CD4-positive, alpha-beta memory T cell (primary cell): ENCODE results near the gene SLC46A3. TPM values are rescaled to one million over a fixed set of nuclear protein-coding genes. Genes with fewer than 3 reads are reported as not detected.
"Not testable (repeated sequence)": the region's sequence is repeated elsewhere in the genome, so short reads cannot be mapped to it uniquely, and the experiment has no call there.

Experiments
- CTCF ChIA-PET: fragments of 350-600 bp; sonication (Branson Sonifier 250); formaldehyde crosslinking; loops from one replicate; lab custom pipeline; 2021; ENCODE audit warnings: inconsistent platforms; ENCODE audit not compliant: partially characterized antibody; lab: Charles Lee
- POLR2A ChIA-PET: fragments of 350-600 bp; sonication (Branson Sonifier 250); formaldehyde crosslinking; loops from one replicate; lab custom pipeline; 2021; ENCODE audit not compliant: partially characterized antibody; lab: Charles Lee
- DNase-seq, 5 donors: peaks; one replicate each; pipeline versions ENCODE4 v3.0.0 to v3.0.0-alpha.2; 2020 to 2022; ENCODE audit warnings: mixed read lengths in 1 of 5
- H3K27ac ChIP-seq: one replicate; pipeline ENCODE4 v1.7.0; 2013; ENCODE audit warnings: low read depth, low read length
- H3K27me3 ChIP-seq: 2 replicates; pipeline ENCODE4 v1.7.0; 2013; ENCODE audit warnings: mild to moderate bottlenecking, low read length, moderate library complexity; ENCODE audit not compliant: insufficient read depth
- H3K36me3 ChIP-seq: 2 replicates; pipeline ENCODE4 v1.7.0; 2013; ENCODE audit warnings: mild to moderate bottlenecking, low read length, moderate library complexity; ENCODE audit not compliant: insufficient read depth
- H3K4me1 ChIP-seq: 2 replicates; pipeline ENCODE4 v1.7.0; 2013; ENCODE audit warnings: mild to moderate bottlenecking, low read length, moderate library complexity; ENCODE audit not compliant: insufficient read depth
- H3K4me3 ChIP-seq, 2 donors: one replicate each; pipeline ENCODE4 v1.7.0; 2013; ENCODE audit warnings: low read length in 2 of 2, mild to moderate bottlenecking in 1 of 2
- H3K9me3 ChIP-seq, 2 donors: one replicate each; pipeline ENCODE4 v1.7.0; 2013; ENCODE audit warnings: low read length in 2 of 2, control low read depth in 1 of 2; ENCODE audit not compliant: control insufficient read depth in 1 of 2
- H3K27ac Mint-ChIP-seq, 7 donors: one replicate each; pipeline ENCODE4 v1.8.0; 2020 to 2021; ENCODE audit warnings: mixed read lengths in 7 of 7, mild to moderate bottlenecking in 6 of 7, inconsistent platforms in 3 of 7, moderate library complexity in 3 of 7
- H3K27me3 Mint-ChIP-seq, 2 donors: one replicate each; pipeline ENCODE4 v1.8.0; 2020 to 2021; ENCODE audit warnings: mixed read lengths in 2 of 2
- H3K36me3 Mint-ChIP-seq, 2 donors: one replicate each; pipeline ENCODE4 v1.8.0; 2020 to 2021; ENCODE audit warnings: mixed read lengths in 2 of 2, inconsistent platforms in 1 of 2, mild to moderate bottlenecking in 1 of 2
- H3K4me1 Mint-ChIP-seq, 4 donors: one replicate each; pipeline ENCODE4 v1.8.0; 2020 to 2021; ENCODE audit warnings: mixed read lengths in 4 of 4, mild to moderate bottlenecking in 1 of 4
- H3K4me3 Mint-ChIP-seq, 8 donors: one replicate each; pipeline ENCODE4 v1.8.0; 2020 to 2021; ENCODE audit warnings: mixed read lengths in 8 of 8, mild to moderate bottlenecking in 7 of 8, moderate library complexity in 6 of 8, inconsistent platforms in 3 of 8
- H3K9me3 Mint-ChIP-seq, 8 donors: one replicate each; pipeline ENCODE4 v1.8.0; 2020 to 2021; ENCODE audit warnings: mixed read lengths in 8 of 8, mild to moderate bottlenecking in 5 of 8, inconsistent platforms in 3 of 8, moderate library complexity in 1 of 8
- intact Hi-C: fragments of 100-400 bp; cut with micrococcal nuclease; formaldehyde crosslinking; loops from one replicate; pipeline ENCODE4 v1.15.1; 2023
- polyA plus RNA-seq, 2 donors: library from polyadenylated mRNA; unstranded; fragments of 300-500 nt; fragmentation: Illumina TruSeq; gene quantifications; one replicate each; pipeline ENCODE4 v1.2.3, GENCODE V29; 2021
- total RNA-seq, 2 experiments: library from RNA; stranded (reverse); gene quantifications; one replicate each; pipeline ENCODE4 v1.2.3, GENCODE V29; 2021

SLC46A3 gene
- total and polyA plus RNA-seq, 4 experiments from 2014 or later: 18.7 to 42.1 (median 22.4) TPM

GRCh38 chr13:28744091-28744536 is 25.3 kb upstream of the SLC46A3 start:
- H3K9me3 Mint-ChIP-seq: peaks cover 0 to 2% (median 0%) of the 10 kb centered on the region in 8 donors
- no peak overlapping the region for H3K4me3 ChIP-seq
- no peak overlapping the region for H3K27ac Mint-ChIP-seq
- no peak overlapping the region for H3K27ac ChIP-seq
- H3K4me1 Mint-ChIP-seq: no peaks in the 10 kb centered on the region
- H3K4me1 ChIP-seq: no peaks in the 10 kb centered on the region
- no peaks in the 10 kb centered on the region for H3K27me3 ChIP-seq
- no peak for DNase-seq
- ChIA-PET POLR2A (no interaction called here), CTCF (no interaction called here)
- intact Hi-C loops: no loop called here
- H3K36me3 Mint-ChIP-seq: no peaks in the 10 kb centered on the region
- no peaks in the 10 kb centered on the region for H3K36me3 ChIP-seq
- no peak overlapping the region for H3K4me3 Mint-ChIP-seq
- H3K9me3 ChIP-seq: no peaks in the 10 kb centered on the region
- H3K27me3 Mint-ChIP-seq: peaks cover 0 to 1% of the 10 kb centered on the region in 2 donors

GRCh38 chr13:28743499-28744083 is 24.8 kb upstream of the SLC46A3 start:
- no peaks in the 10 kb centered on the region for H3K4me1 ChIP-seq
- POLR2A ChIA-PET: no interaction called here

GRCh38 chr13:28743020-28743419 is 24.2 kb upstream of the SLC46A3 start:
- intact Hi-C loops: no loop called here
- H3K4me3 Mint-ChIP-seq: no peak overlapping the region
- H3K4me3 ChIP-seq: no peak overlapping the region
- no peaks in the 10 kb centered on the region for H3K36me3 Mint-ChIP-seq
- no peak for DNase-seq
- no peaks in the 10 kb centered on the region for H3K9me3 ChIP-seq
- no peaks in the 10 kb centered on the region for H3K4me1 Mint-ChIP-seq
- H3K36me3 ChIP-seq: no peaks in the 10 kb centered on the region
- CTCF ChIA-PET: no interaction called here
- no peak overlapping the region for H3K27ac ChIP-seq
- H3K4me1 ChIP-seq: no peaks in the 10 kb centered on the region
- H3K27ac Mint-ChIP-seq: no peak overlapping the region
- POLR2A ChIA-PET: no interaction called here
- peaks cover 0 to 1% of the 10 kb centered on the region in 2 donors for H3K27me3 Mint-ChIP-seq
- no peaks in the 10 kb centered on the region for H3K9me3 Mint-ChIP-seq
- no peaks in the 10 kb centered on the region for H3K27me3 ChIP-seq

More at GRCh38 chr13:28743499-28744083, 24.8 kb upstream of the SLC46A3 start:
- Histone ChIP-seq H3K27ac (no peak overlapping the region), H3K27me3 (no peaks in the 10 kb centered on the region), H3K36me3 (no peaks in the 10 kb centered on the region), H3K9me3 (no peaks in the 10 kb centered on the region), H3K4me3 (no peak overlapping the region)
- Mint-ChIP-seq H3K36me3 (no peaks in the 10 kb centered on the region), H3K27ac (no peak overlapping the region), H3K4me1 (no peaks in the 10 kb centered on the region), H3K27me3 (peaks cover 0 to 1% of the 10 kb centered on the region in 2 donors), H3K9me3 (no peaks in the 10 kb centered on the region), H3K4me3 (no peak overlapping the region)
- CTCF ChIA-PET: no interaction called here
- no peak for DNase-seq
- intact Hi-C loops: no loop called here

- not testable (repeated sequence) for H3K36me3 Mint-ChIP-seq
Measured at GRCh38 chr13:28742445-28742844, 23.7 kb upstream of the SLC46A3 start.

GRCh38 chr13:28741084-28741491 is 22.3 kb upstream of the SLC46A3 start:
- H3K27ac Mint-ChIP-seq: no peak overlapping the region
- intact Hi-C loops: no loop called here

More at GRCh38 chr13:28742445-28742844, 23.7 kb upstream of the SLC46A3 start:
- H3K27me3 Mint-ChIP-seq, H3K27me3 ChIP-seq, CTCF ChIA-PET, POLR2A ChIA-PET, H3K4me3 Mint-ChIP-seq, H3K9me3 ChIP-seq, H3K9me3 Mint-ChIP-seq, DNase-seq, H3K4me1 Mint-ChIP-seq, H3K4me3 ChIP-seq, H3K4me1 ChIP-seq, H3K27ac ChIP-seq, H3K36me3 ChIP-seq, intact Hi-C loops: not testable (repeated sequence)
- H3K27ac Mint-ChIP-seq: peak overlapping the region in 1 of 7 donors; percentile 44

GRCh38 chr13:28739376-28739775 is 20.6 kb upstream of the SLC46A3 start:
- no peak overlapping the region for H3K4me3 Mint-ChIP-seq
- H3K27ac Mint-ChIP-seq: no peak overlapping the region
- ChIA-PET POLR2A (no interaction called here), CTCF (no interaction called here)
- no peaks in the 10 kb centered on the region for H3K4me1 ChIP-seq
- peaks cover 0 to 1% of the 10 kb centered on the region in 2 donors for H3K27me3 Mint-ChIP-seq
- H3K27me3 ChIP-seq: no peaks in the 10 kb centered on the region
- no peaks in the 10 kb centered on the region for H3K9me3 Mint-ChIP-seq
- no peak for DNase-seq
- no peaks in the 10 kb centered on the region for H3K4me1 Mint-ChIP-seq
- H3K27ac ChIP-seq: no peak overlapping the region
- intact Hi-C loops: no loop called here
- H3K9me3 ChIP-seq: no peaks in the 10 kb centered on the region
- H3K4me3 ChIP-seq: no peak overlapping the region
- H3K36me3 Mint-ChIP-seq: no peaks in the 10 kb centered on the region
- no peaks in the 10 kb centered on the region for H3K36me3 ChIP-seq

More at GRCh38 chr13:28741084-28741491, 22.3 kb upstream of the SLC46A3 start:
- Mint-ChIP-seq H3K4me3 (no peak overlapping the region), H3K9me3 (no peaks in the 10 kb centered on the region), H3K36me3 (no peaks in the 10 kb centered on the region), H3K27me3 (peaks cover 0 to 1% of the 10 kb centered on the region in 2 donors), H3K4me1 (no peaks in the 10 kb centered on the region)
- no peak overlapping the region for H3K27ac ChIP-seq
- POLR2A ChIA-PET: no interaction called here
- CTCF ChIA-PET: no interaction called here
- H3K9me3 ChIP-seq: no peaks in the 10 kb centered on the region
- no peaks in the 10 kb centered on the region for H3K27me3 ChIP-seq
- no peak for DNase-seq
- no peak overlapping the region for H3K4me3 ChIP-seq
- no peaks in the 10 kb centered on the region for H3K36me3 ChIP-seq
- H3K4me1 ChIP-seq: no peaks in the 10 kb centered on the region

- H3K4me1 ChIP-seq: no peaks in the 10 kb centered on the region
- intact Hi-C loops: no loop called here
- Mint-ChIP-seq H3K4me1 (no peaks in the 10 kb centered on the region), H3K36me3 (no peaks in the 10 kb centered on the region), H3K27ac (no peak overlapping the region), H3K9me3 (peaks cover 0 to 2% (median 0%) of the 10 kb centered on the region in 8 donors), H3K27me3 (peaks cover 0 to 4% of the 10 kb centered on the region in 2 donors), H3K4me3 (no peak overlapping the region)
- H3K36me3 ChIP-seq: no peaks in the 10 kb centered on the region
- H3K27ac ChIP-seq: no peak overlapping the region
- H3K9me3 ChIP-seq: no peaks in the 10 kb centered on the region
- H3K27me3 ChIP-seq: peaks cover 5% of the 10 kb centered on the region
- ChIA-PET POLR2A (no interaction called here), CTCF (no interaction called here)
- no peak overlapping the region for H3K4me3 ChIP-seq
- DNase-seq: no peak
Measured at GRCh38 chr13:28735481-28736029, 16.8 kb upstream of the SLC46A3 start.
